ENCODE data around the gene PIGT. TPM values are rescaled to one million over a fixed set of nuclear protein-coding genes. Genes with fewer than 3 reads are reported as not detected.

PIGT gene
- total RNA-seq, 4 donors from 2014 or later = 59.8 to 87.3 (median 67.6) TPM

DNA sequence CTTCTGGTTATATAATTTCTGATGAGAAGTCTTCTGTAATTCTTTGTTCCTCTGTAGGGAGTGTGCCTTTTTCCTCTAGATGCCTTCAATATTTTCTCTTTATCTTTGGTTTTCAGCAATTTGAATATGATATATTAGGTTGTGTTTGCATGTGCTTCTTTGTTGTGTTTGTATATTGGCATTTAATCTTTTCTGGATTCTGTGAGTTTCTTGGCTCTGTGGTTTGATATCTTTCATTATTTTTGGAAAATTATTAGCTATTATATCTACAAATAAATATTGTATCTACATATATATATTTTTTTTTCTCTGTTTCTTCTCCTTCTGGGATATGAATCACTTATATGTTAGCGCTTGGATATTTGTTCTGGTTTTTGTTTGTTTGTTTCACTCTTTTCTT lies 16.9 kb upstream of the PIGT start:
- Histone ChIP-seq H3K4me3 (no peak overlapping the region), H3K9me3 (no peaks in the 10 kb centered on the region), H3K27me3 (no peaks in the 10 kb centered on the region), H3K4me1 (no peaks in the 10 kb centered on the region), H3K36me3 (peaks cover 0 to 18% of the 10 kb centered on the region in 2 donors), H3K27ac (no peak overlapping the region)
- ATAC-seq = no peak
- no peak for TF ChIP-seq POLR2AphosphoS5 (IDR thresholded peaks at IDR 0.05)
- TF ChIP-seq, protein P1, sequence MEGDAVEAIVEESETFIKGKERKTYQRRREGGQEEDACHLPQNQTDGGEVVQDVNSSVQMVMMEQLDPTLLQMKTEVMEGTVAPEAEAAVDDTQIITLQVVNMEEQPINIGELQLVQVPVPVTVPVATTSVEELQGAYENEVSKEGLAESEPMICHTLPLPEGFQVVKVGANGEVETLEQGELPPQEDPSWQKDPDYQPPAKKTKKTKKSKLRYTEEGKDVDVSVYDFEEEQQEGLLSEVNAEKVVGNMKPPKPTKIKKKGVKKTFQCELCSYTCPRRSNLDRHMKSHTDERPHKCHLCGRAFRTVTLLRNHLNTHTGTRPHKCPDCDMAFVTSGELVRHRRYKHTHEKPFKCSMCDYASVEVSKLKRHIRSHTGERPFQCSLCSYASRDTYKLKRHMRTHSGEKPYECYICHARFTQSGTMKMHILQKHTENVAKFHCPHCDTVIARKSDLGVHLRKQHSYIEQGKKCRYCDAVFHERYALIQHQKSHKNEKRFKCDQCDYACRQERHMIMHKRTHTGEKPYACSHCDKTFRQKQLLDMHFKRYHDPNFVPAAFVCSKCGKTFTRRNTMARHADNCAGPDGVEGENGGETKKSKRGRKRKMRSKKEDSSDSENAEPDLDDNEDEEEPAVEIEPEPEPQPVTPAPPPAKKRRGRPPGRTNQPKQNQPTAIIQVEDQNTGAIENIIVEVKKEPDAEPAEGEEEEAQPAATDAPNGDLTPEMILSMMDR (IDR thresholded peaks at IDR 0.05) = no peak
- TF ChIP-seq POLR2A (IDR thresholded peaks at IDR 0.05) = no peak
- TF ChIP-seq EP300 (IDR thresholded peaks at IDR 0.05) = no peak
- 100% methylated on average over 1 of the region's 1 CpG for WGBS, 2 donors (ENCODE audit: low coverage in 1 of 2)

DNA sequence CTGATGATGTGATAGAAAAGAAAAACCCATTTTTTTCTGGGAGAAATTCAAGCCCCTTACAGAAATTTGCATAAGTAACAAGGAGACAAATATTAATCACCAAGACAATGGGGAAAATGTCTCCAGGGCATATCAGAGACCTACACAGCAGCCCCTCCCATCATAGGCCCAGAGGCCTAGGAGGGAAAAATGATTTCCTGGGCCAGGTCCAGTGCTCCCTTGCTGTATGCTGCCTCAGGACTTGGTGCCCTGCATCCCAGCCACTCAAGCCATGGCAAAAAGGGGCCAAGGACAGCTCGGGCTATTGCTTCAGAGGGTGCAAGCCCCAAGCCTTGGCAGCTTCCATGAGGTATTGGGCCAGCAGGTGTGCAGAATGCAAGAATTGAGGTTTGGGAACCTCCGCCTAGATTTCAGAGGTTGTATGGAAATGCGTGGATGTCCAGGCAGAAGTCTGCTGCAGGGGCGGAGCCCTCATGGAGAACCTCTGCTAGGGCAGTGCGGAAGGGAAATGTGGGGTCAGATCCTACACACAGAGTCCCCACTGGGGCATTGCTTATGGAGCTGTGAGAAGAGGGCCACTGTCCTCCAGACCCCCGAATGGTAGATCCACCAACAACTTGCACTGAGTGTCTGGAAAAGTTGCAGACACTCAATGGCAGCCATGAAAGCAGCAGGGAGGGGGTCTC lies 15.5 kb upstream of the PIGT start:
- Histone ChIP-seq H3K9me3 (no peaks in the 10 kb centered on the region), H3K27ac (no peak overlapping the region), H3K36me3 (peaks cover 0 to 7% of the 10 kb centered on the region in 2 donors), H3K4me1 (peaks cover 0 to 3% (median 0%) of the 10 kb centered on the region in 3 donors), H3K27me3 (no peaks in the 10 kb centered on the region), H3K4me3 (no peak overlapping the region)
- WGBS, 2 donors (ENCODE audit: low coverage in 1 of 2) = 100% methylated on average over 1 of the region's 6 CpGs; no CpG with 5 or more reads in 1 of the 2 donors
- no peak for TF ChIP-seq POLR2A (IDR thresholded peaks at IDR 0.05)
- no peak for TF ChIP-seq POLR2AphosphoS5 (IDR thresholded peaks at IDR 0.05)
- TF ChIP-seq, protein P1 (IDR thresholded peaks at IDR 0.05) = no peak
- no peak for TF ChIP-seq EP300 (IDR thresholded peaks at IDR 0.05)
- no peak for ATAC-seq

DNA sequence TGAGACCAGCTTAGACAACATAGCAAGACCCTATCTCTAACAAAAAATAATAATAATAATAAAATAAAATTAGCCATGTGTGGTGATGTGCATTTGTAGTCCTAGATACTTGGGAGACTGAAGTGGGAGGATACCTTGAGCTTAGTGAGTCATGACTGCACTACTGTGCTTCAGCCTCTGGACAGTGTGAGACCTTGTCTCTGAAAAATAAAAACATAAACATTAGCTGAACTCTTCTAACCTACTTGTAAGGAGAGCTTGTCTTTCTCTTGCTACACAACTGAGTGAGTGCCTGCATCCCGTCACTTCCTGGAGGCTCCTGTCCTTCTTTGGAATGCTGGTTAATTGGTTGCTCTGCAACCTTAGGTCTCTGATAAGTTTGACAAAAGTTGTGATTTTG lies 13.0 kb upstream of the PIGT start:
- H3K27ac ChIP-seq = no peak overlapping the region
- no peak for TF ChIP-seq EP300 (IDR thresholded peaks at IDR 0.05)
- no peak for TF ChIP-seq POLR2AphosphoS5 (IDR thresholded peaks at IDR 0.05)
- TF ChIP-seq POLR2A (IDR thresholded peaks at IDR 0.05) = no peak
- TF ChIP-seq, protein P1 (IDR thresholded peaks at IDR 0.05) = no peak
- no peaks in the 10 kb centered on the region for H3K9me3 ChIP-seq
- H3K4me3 ChIP-seq = no peak overlapping the region
- WGBS, 2 donors (ENCODE audit: low coverage in 1 of 2) = 100% methylated on average over 1 of the region's 1 CpG
- ATAC-seq = no peak
- H3K36me3 ChIP-seq = no peaks in the 10 kb centered on the region
- peaks cover 0 to 15% (median 2%) of the 10 kb centered on the region in 3 donors for H3K4me1 ChIP-seq
- H3K27me3 ChIP-seq = no peaks in the 10 kb centered on the region

DNA sequence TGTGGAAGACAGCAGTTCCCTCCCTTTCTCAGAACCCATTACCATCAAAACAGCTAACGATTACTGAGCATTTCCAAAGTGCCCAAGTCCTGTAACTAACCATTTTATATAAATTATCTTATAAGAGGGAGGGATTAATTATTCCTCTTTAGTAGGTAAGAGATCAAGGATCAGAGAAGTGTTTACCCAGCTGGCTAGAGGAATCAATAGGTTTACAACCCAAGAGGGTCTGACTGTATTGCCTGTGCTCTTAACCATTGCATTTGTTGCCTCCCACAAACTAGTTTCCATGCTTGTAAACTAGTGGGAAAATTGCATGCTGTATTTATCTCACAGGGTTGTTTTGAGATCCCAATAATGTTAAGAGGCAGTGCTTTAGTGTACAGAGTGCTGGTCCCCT lies 11.5 kb upstream of the PIGT start:
- no peak for ATAC-seq
- H3K36me3 ChIP-seq = peaks cover 0 to 11% of the 10 kb centered on the region in 2 donors
- TF ChIP-seq POLR2AphosphoS5 (IDR thresholded peaks at IDR 0.05) (no peak), POLR2A (IDR thresholded peaks at IDR 0.05) (no peak), EP300 (IDR thresholded peaks at IDR 0.05) (no peak)
- TF ChIP-seq, protein P1 (IDR thresholded peaks at IDR 0.05) = no peak
- no peaks in the 10 kb centered on the region for H3K27me3 ChIP-seq
- WGBS, 2 donors (ENCODE audit: low coverage in 1 of 2) = 57 to 80% methylated on average over 1 of the region's 1 CpG
- H3K4me3 ChIP-seq = no peak overlapping the region
- H3K4me1 ChIP-seq = peaks cover 0 to 30% (median 8%) of the 10 kb centered on the region in 3 donors
- H3K27ac ChIP-seq = peak overlapping the region in 1 of 4 donors; percentile 22
- H3K9me3 ChIP-seq = no peaks in the 10 kb centered on the region
